HG02798 (cell line): ENCODE measurements around the gene EPHB1.

Experiments used
- ATAC-seq: cut with Tn5 transposase; IDR thresholded peaks from one replicate; pipeline ENCODE4 v1.9.1; 2021; ENCODE audit warnings: mild to moderate bottlenecking; ENCODE audit not compliant: unreplicated experiment, poor library complexity

Gene EPHB1

GRCh38 chr3:135168822-135169221 lies 373.8 kb downstream of the EPHB1 start:
- no peak for ATAC-seq

GRCh38 chr3:135169651-135170050 lies 374.6 kb downstream of the EPHB1 start:
- no peak for ATAC-seq

- ATAC-seq, result no peak
Measured at GRCh38 chr3:135170732-135171131, 375.7 kb downstream of the EPHB1 start.

- no peak for ATAC-seq
Measured at GRCh38 chr3:135172191-135172869, 377.3 kb downstream of the EPHB1 start.

- no peak for ATAC-seq
Measured at GRCh38 chr3:135175728-135176277, 380.7 kb downstream of the EPHB1 start.

- no peak for ATAC-seq
Measured at GRCh38 chr3:135176881-135177280, 381.8 kb downstream of the EPHB1 start.

- ATAC-seq, result no peak
Measured at GRCh38 chr3:135178566-135178965, 383.5 kb downstream of the EPHB1 start.

- ATAC-seq, result no peak
Measured at GRCh38 chr3:135181408-135181807, 386.3 kb downstream of the EPHB1 start.

GRCh38 chr3:135182364-135182998 lies 387.4 kb downstream of the EPHB1 start:
- ATAC-seq, result no peak

GRCh38 chr3:135190658-135191057 lies 395.6 kb downstream of the EPHB1 start:
- no peak for ATAC-seq

GRCh38 chr3:135191708-135192107 lies 396.6 kb downstream of the EPHB1 start:
- no peak for ATAC-seq

- ATAC-seq, result no peak
Measured at GRCh38 chr3:135192929-135193328, 397.9 kb downstream of the EPHB1 start.

- ATAC-seq, result no peak
Measured at GRCh38 chr3:135197246-135197645, 402.2 kb downstream of the EPHB1 start.

- ATAC-seq, result no peak
Measured at GRCh38 chr3:135197856-135198255, 402.8 kb downstream of the EPHB1 start.

- ATAC-seq, result no peak
Measured at GRCh38 chr3:135199137-135199536, 404.1 kb downstream of the EPHB1 start.

- ATAC-seq, result no peak
Measured at GRCh38 chr3:135203026-135203425, 408.0 kb downstream of the EPHB1 start.

- ATAC-seq, result no peak
Measured at GRCh38 chr3:135213213-135213612, 418.2 kb downstream of the EPHB1 start.

- ATAC-seq, result no peak
Measured at GRCh38 chr3:135213822-135214221, 418.8 kb downstream of the EPHB1 start.

GRCh38 chr3:135214400-135214799 lies 419.3 kb downstream of the EPHB1 start:
- ATAC-seq, result no peak

GRCh38 chr3:135215516-135215915 lies 420.5 kb downstream of the EPHB1 start:
- no peak for ATAC-seq

GRCh38 chr3:135216659-135217058 lies 421.6 kb downstream of the EPHB1 start:
- no peak for ATAC-seq

- no peak for ATAC-seq
Measured at GRCh38 chr3:135217730-135218129, 422.7 kb downstream of the EPHB1 start.
